Activated CD8-positive, alpha-beta T cell treated with anti-CD3 and anti-CD28 coated beads, Interleukin-2, amount 10 ng/mL, durations not matched to agents 7 days and 5 days (primary cell): ENCODE measurements around the gene ZNF521. TPM values are rescaled to one million over a fixed set of nuclear protein-coding genes. Genes with fewer than 3 reads are reported as not detected.

Experiments used
- ATAC-seq: fragments of 150-1000 bp; cut with Tn5 transposase; one replicate; pipeline ENCODE4 v1.10.0; 2021; ENCODE audit warnings: moderate library complexity
- CTCF ChIA-PET: fragments of 350-600 bp; sonication (Branson Sonifier 250); formaldehyde crosslinking; loops from one replicate; lab custom pipeline; 2021; ENCODE audit warnings: antibody characterized with exemption; lab: Charles Lee
- POLR2A ChIA-PET: fragments of 350-600 bp; sonication (Branson Sonifier 250); formaldehyde crosslinking; loops from one replicate; lab custom pipeline; 2021; ENCODE audit warnings: antibody characterized with exemption; lab: Charles Lee
- DNase-seq: peaks from one replicate; pipeline ENCODE4 v3.0.0-alpha.2; 2020
- H3K27ac Mint-ChIP-seq: one replicate; pipeline ENCODE4 v1.8.0; 2021; ENCODE audit warnings: mild to moderate bottlenecking, mixed read lengths
- H3K27me3 Mint-ChIP-seq: one replicate; pipeline ENCODE4 v1.8.0; 2021; ENCODE audit warnings: low read depth, mixed read lengths
- H3K36me3 Mint-ChIP-seq: one replicate; pipeline ENCODE4 v1.8.0; 2021; ENCODE audit warnings: low read depth, mixed read lengths
- H3K4me1 Mint-ChIP-seq: one replicate; pipeline ENCODE4 v1.8.0; 2021; ENCODE audit warnings: low read depth, mixed read lengths
- H3K4me3 Mint-ChIP-seq: one replicate; pipeline ENCODE4 v1.8.0; 2021; ENCODE audit warnings: mild to moderate bottlenecking, mixed read lengths
- H3K9me3 Mint-ChIP-seq: one replicate; pipeline ENCODE4 v1.8.0; 2022; ENCODE audit warnings: mixed read lengths; ENCODE audit not compliant: insufficient read depth
- total RNA-seq, 2 experiments: library from RNA; stranded (reverse); gene quantifications; one replicate each; pipeline ENCODE4 v1.2.3, GENCODE V29; 2021

The ZNF521 gene
- total RNA-seq, 2 experiments from 2014 or later = not detected

- Mint-ChIP-seq H3K27me3 (no peaks in the 10 kb centered on the region), H3K4me1 (no peaks in the 10 kb centered on the region), H3K27ac (no peak overlapping the region), H3K9me3 (no peaks in the 10 kb centered on the region), H3K4me3 (no peak overlapping the region), H3K36me3 (no peaks in the 10 kb centered on the region)
- ATAC-seq (no peak), DNase-seq (no peak)
- ChIA-PET CTCF (no interaction called here), POLR2A (no interaction called here)
Observed at GRCh38 chr18:25112821-25113434, 239.0 kb downstream of the ZNF521 start.

DNA sequence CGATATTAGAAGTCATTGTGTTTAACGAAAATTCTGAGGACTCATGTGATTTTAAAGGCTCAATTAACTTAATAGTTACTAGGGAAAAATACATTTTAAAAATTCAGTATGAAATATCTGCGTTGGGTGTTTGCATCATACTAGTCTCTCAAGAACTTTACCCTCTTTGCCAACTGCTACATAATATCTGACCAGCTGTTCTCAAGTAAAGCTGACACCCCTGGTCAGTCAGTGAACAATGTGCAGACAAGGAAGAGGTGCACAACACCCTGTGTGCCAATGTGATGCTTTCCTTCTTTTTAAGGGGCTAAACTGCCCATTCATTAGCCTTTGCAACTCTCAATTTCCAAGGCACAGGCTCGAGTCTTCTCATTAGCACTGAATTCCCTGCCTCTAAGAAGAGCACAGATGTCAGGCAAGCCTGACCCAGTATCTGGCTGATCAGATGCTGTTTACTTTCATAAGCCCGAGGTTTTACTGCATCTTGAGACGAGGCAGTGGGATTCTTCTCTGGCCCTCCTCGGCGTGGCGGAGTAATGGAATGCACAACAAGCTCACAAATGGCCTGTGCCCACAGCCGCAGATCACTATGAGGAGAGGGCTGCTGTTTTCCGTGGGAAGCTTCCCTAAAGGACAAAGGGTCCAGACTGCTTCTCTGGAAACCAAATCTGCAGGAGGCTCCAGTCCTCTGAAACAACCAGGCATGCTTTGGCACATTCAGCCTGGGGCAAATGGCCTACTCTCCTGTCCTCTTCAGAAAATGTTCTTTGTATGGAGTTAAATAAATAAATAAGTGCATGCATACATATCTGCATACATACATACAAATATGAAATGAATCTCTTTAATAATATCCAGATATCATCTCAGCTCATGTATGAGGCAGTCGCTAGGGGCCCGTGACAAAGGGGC is 240.3 kb downstream of the ZNF521 start:
- Mint-ChIP-seq H3K36me3 (no peaks in the 10 kb centered on the region), H3K4me3 (no peak overlapping the region), H3K9me3 (no peaks in the 10 kb centered on the region), H3K4me1 (no peaks in the 10 kb centered on the region), H3K27ac (no peak overlapping the region), H3K27me3 (no peaks in the 10 kb centered on the region)
- DNase-seq (no peak), ATAC-seq (no peak)
- CTCF ChIA-PET = no interaction called here
- POLR2A ChIA-PET = no interaction called here

- no peak overlapping the region for H3K4me3 Mint-ChIP-seq
- CTCF ChIA-PET = no interaction called here
- H3K9me3 Mint-ChIP-seq = no peaks in the 10 kb centered on the region
- H3K27ac Mint-ChIP-seq = no peak overlapping the region
- POLR2A ChIA-PET = no interaction called here
- DNase-seq = no peak
- no peaks in the 10 kb centered on the region for H3K4me1 Mint-ChIP-seq
- no peaks in the 10 kb centered on the region for H3K36me3 Mint-ChIP-seq
- no peak for ATAC-seq
- no peaks in the 10 kb centered on the region for H3K27me3 Mint-ChIP-seq
Observed at GRCh38 chr18:25109484-25109883, 242.5 kb downstream of the ZNF521 start.

DNA sequence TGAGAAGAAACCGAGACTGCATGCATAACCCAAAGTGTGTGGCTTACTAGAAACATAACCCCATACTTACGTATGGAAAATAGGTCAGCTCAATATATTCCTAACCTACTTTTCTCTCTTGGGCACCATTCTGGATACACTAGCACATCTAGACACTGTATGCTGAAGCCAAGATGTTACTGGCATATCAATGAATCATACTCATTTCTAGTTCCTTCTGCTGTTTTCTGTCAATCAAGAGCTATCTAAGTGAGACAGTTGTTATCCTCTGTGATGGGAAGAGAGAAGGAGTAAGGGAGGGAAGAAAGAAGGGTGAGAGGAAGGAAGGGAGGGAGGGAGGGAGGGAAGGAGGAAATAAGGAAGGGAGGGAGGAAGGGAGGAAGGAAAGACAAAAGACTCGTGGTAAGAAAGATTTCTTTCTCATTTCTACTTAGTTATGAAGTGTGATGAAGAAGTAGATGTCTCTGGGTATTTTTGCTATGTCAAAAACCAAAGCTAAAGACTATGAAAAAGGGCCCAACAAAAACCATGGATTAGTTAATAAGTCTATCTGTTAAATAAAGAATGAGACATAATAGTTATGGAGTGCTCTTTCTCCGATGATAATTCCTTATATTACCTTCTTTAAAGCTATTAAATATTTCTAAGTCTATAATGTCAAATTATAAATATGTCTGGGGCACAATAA is 248.4 kb downstream of the ZNF521 start:
- Mint-ChIP-seq H3K9me3 (no peaks in the 10 kb centered on the region), H3K4me3 (no peak overlapping the region), H3K36me3 (no peaks in the 10 kb centered on the region), H3K27ac (no peak overlapping the region), H3K27me3 (no peaks in the 10 kb centered on the region), H3K4me1 (no peaks in the 10 kb centered on the region)
- CTCF ChIA-PET = no interaction called here
- no peak for ATAC-seq
- POLR2A ChIA-PET = no interaction called here
- no peak for DNase-seq

DNA sequence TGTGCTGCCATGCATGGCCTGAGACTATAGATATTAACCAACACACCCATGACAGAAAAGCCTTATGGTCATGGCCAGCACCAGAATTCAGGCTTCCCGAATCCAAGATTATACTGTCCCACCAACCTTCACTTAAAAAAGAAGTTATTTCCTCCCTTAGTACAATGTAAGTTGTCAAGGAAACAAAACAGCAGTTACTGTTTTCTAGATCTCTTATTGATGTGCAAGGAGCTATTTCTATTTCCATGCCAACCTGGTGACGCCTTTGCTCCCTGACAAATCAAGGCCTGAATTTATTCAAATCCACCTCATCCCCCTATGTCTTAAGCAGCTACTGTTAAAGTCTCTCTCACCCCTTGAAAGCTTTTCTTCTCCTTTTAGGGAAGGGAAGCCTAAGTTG is 249.3 kb downstream of the ZNF521 start:
- no peak overlapping the region for H3K27ac Mint-ChIP-seq
- CTCF ChIA-PET = no interaction called here
- no peaks in the 10 kb centered on the region for H3K27me3 Mint-ChIP-seq
- H3K9me3 Mint-ChIP-seq = no peaks in the 10 kb centered on the region
- ATAC-seq (no peak), DNase-seq (no peak)
- POLR2A ChIA-PET = no interaction called here
- H3K36me3 Mint-ChIP-seq = no peaks in the 10 kb centered on the region
- no peaks in the 10 kb centered on the region for H3K4me1 Mint-ChIP-seq
- H3K4me3 Mint-ChIP-seq = no peak overlapping the region

- no peak for DNase-seq
- Mint-ChIP-seq H3K4me3 (no peak overlapping the region), H3K36me3 (no peaks in the 10 kb centered on the region), H3K27ac (no peak overlapping the region), H3K27me3 (no peaks in the 10 kb centered on the region), H3K9me3 (no peaks in the 10 kb centered on the region), H3K4me1 (no peaks in the 10 kb centered on the region)
- CTCF ChIA-PET = no interaction called here
- ATAC-seq = no peak
- POLR2A ChIA-PET = no interaction called here
Observed at GRCh38 chr18:25100418-25100817, 251.5 kb downstream of the ZNF521 start.

GRCh38 chr18:25099895-25100294 is 252.1 kb downstream of the ZNF521 start:
- ATAC-seq (no peak), DNase-seq (no peak)
- no peaks in the 10 kb centered on the region for H3K36me3 Mint-ChIP-seq
- no peaks in the 10 kb centered on the region for H3K4me1 Mint-ChIP-seq
- CTCF ChIA-PET = no interaction called here
- no peaks in the 10 kb centered on the region for H3K27me3 Mint-ChIP-seq
- H3K9me3 Mint-ChIP-seq = no peaks in the 10 kb centered on the region
- H3K4me3 Mint-ChIP-seq = no peak overlapping the region
- no peak overlapping the region for H3K27ac Mint-ChIP-seq
- POLR2A ChIA-PET = interaction anchor here (0.6 kb wide), 1 partner anchor 65 kb away, joined by 3 read pairs; no protein-coding TSS in a partner anchor

DNA sequence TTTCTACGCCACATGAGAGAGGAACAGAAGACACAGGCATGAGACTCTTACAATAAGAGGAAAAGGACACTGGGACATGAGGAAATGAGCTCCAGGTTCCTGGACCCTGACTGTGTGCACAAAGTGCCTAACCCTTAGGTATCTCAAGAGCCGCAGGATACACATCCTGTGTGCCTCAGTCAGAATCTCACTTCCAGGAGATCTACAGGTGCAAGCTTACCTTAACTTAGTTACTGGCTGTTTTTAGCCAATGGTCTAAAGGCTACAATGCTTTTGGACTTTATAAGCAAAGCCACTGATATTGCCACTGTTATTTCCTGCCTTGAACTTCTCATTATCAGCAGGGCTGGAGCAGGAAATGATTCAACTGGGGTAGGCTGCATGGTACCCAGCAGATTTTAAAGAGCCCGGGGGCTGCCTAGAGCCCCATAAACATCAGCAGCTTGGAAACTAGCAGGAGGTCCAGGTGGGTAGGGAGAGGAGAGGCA is 254.4 kb downstream of the ZNF521 start:
- DNase-seq = no peak
- Mint-ChIP-seq H3K27ac (no peak overlapping the region), H3K9me3 (no peaks in the 10 kb centered on the region), H3K27me3 (no peaks in the 10 kb centered on the region), H3K4me1 (no peaks in the 10 kb centered on the region), H3K4me3 (no peak overlapping the region), H3K36me3 (no peaks in the 10 kb centered on the region)
- no peak for ATAC-seq
- POLR2A ChIA-PET = no interaction called here
- CTCF ChIA-PET = no interaction called here

DNA sequence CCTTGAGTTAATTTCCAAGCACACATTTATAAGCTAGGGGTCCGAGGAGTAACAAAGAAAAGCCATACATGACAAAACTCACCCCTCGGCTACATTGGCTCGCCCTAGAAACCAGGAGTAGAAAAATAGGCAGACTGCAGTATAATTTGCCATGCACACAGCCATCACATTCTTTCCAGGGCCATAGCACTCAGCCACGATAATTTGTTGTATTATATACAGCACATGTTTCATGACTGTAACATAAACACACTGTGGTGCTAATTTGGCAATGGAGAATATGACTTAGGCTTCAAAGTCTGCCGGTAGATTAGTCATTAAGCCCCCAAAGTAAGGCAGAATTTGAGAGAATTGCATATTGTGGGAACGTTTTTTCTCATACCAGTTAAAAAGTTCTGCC is 254.9 kb downstream of the ZNF521 start:
- Mint-ChIP-seq H3K36me3 (no peaks in the 10 kb centered on the region), H3K4me3 (no peak overlapping the region), H3K27me3 (no peaks in the 10 kb centered on the region), H3K27ac (no peak overlapping the region), H3K4me1 (no peaks in the 10 kb centered on the region), H3K9me3 (no peaks in the 10 kb centered on the region)
- ATAC-seq = no peak
- no peak for DNase-seq
- CTCF ChIA-PET = no interaction called here
- POLR2A ChIA-PET = no interaction called here

DNA sequence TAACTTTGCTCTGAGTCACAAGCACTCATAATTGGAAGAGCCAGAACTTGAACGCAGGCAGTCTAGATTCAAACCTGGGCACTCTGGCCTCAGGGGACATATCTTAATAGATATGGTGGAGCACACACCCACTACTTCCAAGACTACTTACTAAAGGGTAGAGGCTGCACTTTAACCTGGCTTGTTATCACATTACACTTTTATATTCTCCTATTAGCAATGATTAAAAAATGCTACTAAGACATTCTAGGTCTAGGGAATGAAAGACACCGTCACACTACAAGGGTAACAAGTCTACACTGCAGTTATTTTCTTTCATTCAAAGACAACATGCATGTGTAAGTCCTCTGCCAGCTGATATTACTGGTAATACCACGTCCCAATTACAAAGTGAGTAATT is 258.8 kb downstream of the ZNF521 start:
- H3K4me3 Mint-ChIP-seq = no peak overlapping the region
- ChIA-PET POLR2A (interaction anchor here (0.5 kb wide), 1 partner anchor 32 kb away, joined by 3 read pairs; no protein-coding TSS in a partner anchor), CTCF (no interaction called here)
- ATAC-seq = no peak
- no peaks in the 10 kb centered on the region for H3K36me3 Mint-ChIP-seq
- no peak for DNase-seq
- H3K27me3 Mint-ChIP-seq = no peaks in the 10 kb centered on the region
- no peak overlapping the region for H3K27ac Mint-ChIP-seq
- H3K4me1 Mint-ChIP-seq = no peaks in the 10 kb centered on the region
- H3K9me3 Mint-ChIP-seq = no peaks in the 10 kb centered on the region

DNA sequence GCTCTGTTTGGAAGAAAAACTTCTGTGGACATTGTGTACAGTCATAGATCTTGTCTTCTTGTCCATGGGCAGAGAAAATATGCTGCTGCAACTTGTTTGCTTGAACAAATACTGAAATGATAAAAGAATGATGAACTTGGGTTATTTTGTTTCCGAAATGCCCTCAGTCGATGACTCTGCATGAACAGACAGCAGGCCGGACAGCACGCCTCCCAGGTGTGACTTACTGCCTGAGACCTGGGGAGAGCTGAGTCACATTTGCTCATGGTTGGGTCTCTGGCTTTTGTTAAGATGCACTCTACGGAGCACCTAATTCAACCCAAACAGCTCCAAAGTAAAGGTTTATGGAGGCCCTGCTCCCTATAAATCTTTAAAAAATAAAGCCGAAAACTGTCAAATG is 262.5 kb downstream of the ZNF521 start:
- Mint-ChIP-seq H3K9me3 (no peaks in the 10 kb centered on the region), H3K27me3 (no peaks in the 10 kb centered on the region), H3K4me3 (no peak overlapping the region), H3K27ac (no peak overlapping the region), H3K4me1 (no peaks in the 10 kb centered on the region), H3K36me3 (no peaks in the 10 kb centered on the region)
- POLR2A ChIA-PET = no interaction called here
- ATAC-seq = no peak
- CTCF ChIA-PET = no interaction called here
- DNase-seq = no peak

DNA sequence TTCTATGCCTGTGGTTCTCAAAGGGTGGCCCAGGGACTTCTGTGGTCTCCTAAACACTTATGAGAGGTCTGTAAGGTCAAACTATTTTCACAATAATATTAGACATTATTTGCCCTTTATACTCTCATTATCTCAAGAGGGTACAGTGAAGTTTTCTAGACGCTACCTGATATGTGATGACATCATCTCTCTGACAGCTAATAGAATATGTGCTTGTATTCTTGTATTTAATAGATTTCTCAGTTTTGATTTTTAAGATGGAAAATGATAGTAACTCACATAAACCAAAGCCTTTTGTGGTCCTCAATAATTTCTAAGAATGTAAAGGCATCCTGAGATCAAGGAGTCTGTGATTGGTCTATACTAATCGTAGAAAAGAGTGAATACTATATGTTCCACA is 265.1 kb downstream of the ZNF521 start:
- CTCF ChIA-PET = no interaction called here
- Mint-ChIP-seq H3K36me3 (no peaks in the 10 kb centered on the region), H3K4me3 (no peak overlapping the region), H3K27me3 (no peaks in the 10 kb centered on the region), H3K4me1 (no peaks in the 10 kb centered on the region), H3K27ac (no peak overlapping the region), H3K9me3 (no peaks in the 10 kb centered on the region)
- DNase-seq (no peak), ATAC-seq (no peak)
- POLR2A ChIA-PET = interaction anchor here (0.5 kb wide), 1 partner anchor 22 kb away, joined by 3 read pairs; no protein-coding TSS in a partner anchor
